Measurements from ENCODE around the gene KNCN.

The KNCN gene

DNA sequence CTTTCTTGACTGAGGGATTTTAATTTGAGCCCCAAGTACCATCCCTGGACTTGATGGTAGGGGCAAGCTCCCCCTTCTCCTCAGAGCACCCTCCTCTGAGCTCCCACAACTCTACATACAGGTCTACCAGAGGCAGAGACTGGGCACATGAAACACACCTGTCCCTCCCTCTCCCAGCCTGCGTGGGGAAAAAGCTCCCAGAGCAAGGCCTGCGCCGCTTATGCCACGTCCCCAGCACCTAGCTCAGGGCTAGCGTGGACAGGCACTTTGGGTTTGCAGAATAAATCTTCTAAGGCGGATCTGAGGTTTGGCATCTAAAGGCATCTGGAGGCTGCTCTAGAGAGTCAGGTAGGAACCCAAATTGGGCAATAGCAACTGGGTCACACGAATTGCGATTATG, 7.5 kb upstream of the KNCN start:
- ChIA-PET POLR2A (no interaction called here), CTCF (interaction anchor here (0.7 to 4.3 kb wide), 3 partner anchors 9 to 13 kb away, joined by 3 to 39 read pairs (median 3); no protein-coding TSS in a partner anchor)
- no peak overlapping the region for H3K4me3 ChIP-seq (ENCODE audit: low read depth, low read length)
- no peak for DNase-seq (ENCODE audit: low read depth, low spot score)
- TF ChIP-seq, protein P1, sequence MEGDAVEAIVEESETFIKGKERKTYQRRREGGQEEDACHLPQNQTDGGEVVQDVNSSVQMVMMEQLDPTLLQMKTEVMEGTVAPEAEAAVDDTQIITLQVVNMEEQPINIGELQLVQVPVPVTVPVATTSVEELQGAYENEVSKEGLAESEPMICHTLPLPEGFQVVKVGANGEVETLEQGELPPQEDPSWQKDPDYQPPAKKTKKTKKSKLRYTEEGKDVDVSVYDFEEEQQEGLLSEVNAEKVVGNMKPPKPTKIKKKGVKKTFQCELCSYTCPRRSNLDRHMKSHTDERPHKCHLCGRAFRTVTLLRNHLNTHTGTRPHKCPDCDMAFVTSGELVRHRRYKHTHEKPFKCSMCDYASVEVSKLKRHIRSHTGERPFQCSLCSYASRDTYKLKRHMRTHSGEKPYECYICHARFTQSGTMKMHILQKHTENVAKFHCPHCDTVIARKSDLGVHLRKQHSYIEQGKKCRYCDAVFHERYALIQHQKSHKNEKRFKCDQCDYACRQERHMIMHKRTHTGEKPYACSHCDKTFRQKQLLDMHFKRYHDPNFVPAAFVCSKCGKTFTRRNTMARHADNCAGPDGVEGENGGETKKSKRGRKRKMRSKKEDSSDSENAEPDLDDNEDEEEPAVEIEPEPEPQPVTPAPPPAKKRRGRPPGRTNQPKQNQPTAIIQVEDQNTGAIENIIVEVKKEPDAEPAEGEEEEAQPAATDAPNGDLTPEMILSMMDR (IDR thresholded peaks at IDR 0.05; ENCODE audit: insufficient read depth, low read length, missing control alignments), result no peak

GRCh38 chr1:46558141-46558963, 6.9 kb upstream of the KNCN start:
- H3K4me3 ChIP-seq (ENCODE audit: low read depth, low read length), result no peak overlapping the region
- TF ChIP-seq, protein P1 (IDR thresholded peaks at IDR 0.05; ENCODE audit: insufficient read depth, low read length, missing control alignments), result no peak
- ChIA-PET CTCF (interaction anchor here (1.2 to 4.3 kb wide), 2 partner anchors 11 to 14 kb away, joined by 3 to 39 read pairs; no protein-coding TSS in a partner anchor), POLR2A (no interaction called here)
- DNase-seq (ENCODE audit: low read depth, low spot score), result no peak

- POLR2A ChIA-PET, result no interaction called here
- TF ChIP-seq, protein P1 (IDR thresholded peaks at IDR 0.05; ENCODE audit: insufficient read depth, low read length, missing control alignments), result no peak
These were observed 6.0 kb upstream of the KNCN start for GRCh38 chr1:46557403-46557802.

DNA sequence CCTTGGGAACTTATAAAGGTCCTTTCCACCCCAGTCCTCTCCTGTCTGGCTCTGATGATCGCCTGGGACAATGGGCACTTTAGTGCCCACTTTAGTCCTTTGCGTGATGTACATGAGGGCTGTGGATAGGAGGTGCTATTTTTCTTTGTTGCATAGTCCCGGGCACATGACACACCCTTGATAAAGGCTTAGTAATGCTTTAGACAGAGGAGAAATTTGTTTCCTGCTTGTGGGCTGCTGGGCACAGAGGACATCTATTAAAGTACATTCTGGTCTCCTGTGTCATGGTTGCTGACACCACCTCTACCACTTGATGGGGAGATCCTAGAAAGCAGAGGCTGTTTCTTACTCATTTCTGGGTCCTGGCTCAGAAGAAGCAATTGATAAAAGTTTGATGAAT, 5.4 kb upstream of the KNCN start:
- DNase-seq (ENCODE audit: low read depth, low spot score), result no peak
- H3K4me3 ChIP-seq (ENCODE audit: low read depth, low read length), result no peak overlapping the region
- ChIA-PET CTCF (interaction anchor here (1.1 kb wide), 1 partner anchor 110 kb away, joined by 3 read pairs; no protein-coding TSS in a partner anchor), POLR2A (no interaction called here)
- TF ChIP-seq, protein P1 (IDR thresholded peaks at IDR 0.05; ENCODE audit: insufficient read depth, low read length, missing control alignments), result no peak

More at GRCh38 chr1:46557403-46557802, 6.0 kb upstream of the KNCN start:
- CTCF ChIA-PET, result no interaction called here
- DNase-seq (ENCODE audit: low read depth, low spot score), result no peak
- no peak overlapping the region for H3K4me3 ChIP-seq (ENCODE audit: low read depth, low read length)

GRCh38 chr1:46555826-46556619, 4.6 kb upstream of the KNCN start:
- TF ChIP-seq, protein P1 (IDR thresholded peaks at IDR 0.05; ENCODE audit: insufficient read depth, low read length, missing control alignments), result no peak
- ChIA-PET POLR2A (no interaction called here), CTCF (interaction anchor here (0.9 to 1.1 kb wide), 3 partner anchors 11 to 149 kb away, joined by 3 to 4 read pairs (median 3); no protein-coding TSS in a partner anchor)
- DNase-seq (ENCODE audit: low read depth, low spot score), result no peak
- H3K4me3 ChIP-seq (ENCODE audit: low read depth, low read length), result no peak overlapping the region
